ENCODE data around the gene ESRRA. TPM values are rescaled to one million over a fixed set of nuclear protein-coding genes. Genes with fewer than 3 reads are reported as not detected.

Gene ESRRA
- total RNA-seq, 1 donor, result 21.6 TPM

DNA sequence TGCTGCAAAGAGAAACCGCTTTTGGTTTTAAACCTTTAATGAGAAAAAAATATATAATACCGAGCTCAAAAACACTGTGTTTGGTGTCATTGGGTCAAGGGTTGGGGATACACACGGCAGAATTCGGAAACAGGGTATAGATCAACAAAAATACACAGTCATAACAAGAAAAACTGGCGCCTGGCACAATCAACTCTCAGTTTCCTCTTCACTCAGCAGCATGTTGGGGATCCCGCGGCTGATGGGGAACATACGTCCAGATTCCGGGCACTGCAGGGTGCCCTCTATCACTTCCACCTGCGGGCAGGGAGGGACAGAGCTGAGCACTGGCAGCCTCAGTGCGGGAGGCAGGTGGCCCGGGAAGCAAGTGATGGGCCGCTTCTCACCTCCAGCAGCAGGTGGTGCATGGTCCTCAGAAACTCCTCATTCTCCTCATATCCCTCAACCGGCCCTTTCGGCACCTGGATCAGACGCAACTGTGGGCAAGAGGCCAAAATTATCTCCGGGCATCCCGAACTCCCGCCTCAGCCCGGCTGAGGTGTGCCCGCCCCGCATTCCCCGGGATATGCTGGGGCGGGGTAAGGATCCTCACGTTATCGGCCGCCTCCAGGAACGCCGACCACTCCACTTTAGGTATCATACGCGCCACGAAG, 11.5 kb downstream of the ESRRA start:
- TF ChIP-seq, protein P1, sequence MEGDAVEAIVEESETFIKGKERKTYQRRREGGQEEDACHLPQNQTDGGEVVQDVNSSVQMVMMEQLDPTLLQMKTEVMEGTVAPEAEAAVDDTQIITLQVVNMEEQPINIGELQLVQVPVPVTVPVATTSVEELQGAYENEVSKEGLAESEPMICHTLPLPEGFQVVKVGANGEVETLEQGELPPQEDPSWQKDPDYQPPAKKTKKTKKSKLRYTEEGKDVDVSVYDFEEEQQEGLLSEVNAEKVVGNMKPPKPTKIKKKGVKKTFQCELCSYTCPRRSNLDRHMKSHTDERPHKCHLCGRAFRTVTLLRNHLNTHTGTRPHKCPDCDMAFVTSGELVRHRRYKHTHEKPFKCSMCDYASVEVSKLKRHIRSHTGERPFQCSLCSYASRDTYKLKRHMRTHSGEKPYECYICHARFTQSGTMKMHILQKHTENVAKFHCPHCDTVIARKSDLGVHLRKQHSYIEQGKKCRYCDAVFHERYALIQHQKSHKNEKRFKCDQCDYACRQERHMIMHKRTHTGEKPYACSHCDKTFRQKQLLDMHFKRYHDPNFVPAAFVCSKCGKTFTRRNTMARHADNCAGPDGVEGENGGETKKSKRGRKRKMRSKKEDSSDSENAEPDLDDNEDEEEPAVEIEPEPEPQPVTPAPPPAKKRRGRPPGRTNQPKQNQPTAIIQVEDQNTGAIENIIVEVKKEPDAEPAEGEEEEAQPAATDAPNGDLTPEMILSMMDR (IDR thresholded peaks at IDR 0.05; ENCODE audit: insufficient read depth, low read length), result no peak
- H3K4me3 ChIP-seq (ENCODE audit: low read depth, low read length), result peak overlapping the region; percentile 95
- DNase-seq (ENCODE audit: low read depth), result no peak

DNA sequence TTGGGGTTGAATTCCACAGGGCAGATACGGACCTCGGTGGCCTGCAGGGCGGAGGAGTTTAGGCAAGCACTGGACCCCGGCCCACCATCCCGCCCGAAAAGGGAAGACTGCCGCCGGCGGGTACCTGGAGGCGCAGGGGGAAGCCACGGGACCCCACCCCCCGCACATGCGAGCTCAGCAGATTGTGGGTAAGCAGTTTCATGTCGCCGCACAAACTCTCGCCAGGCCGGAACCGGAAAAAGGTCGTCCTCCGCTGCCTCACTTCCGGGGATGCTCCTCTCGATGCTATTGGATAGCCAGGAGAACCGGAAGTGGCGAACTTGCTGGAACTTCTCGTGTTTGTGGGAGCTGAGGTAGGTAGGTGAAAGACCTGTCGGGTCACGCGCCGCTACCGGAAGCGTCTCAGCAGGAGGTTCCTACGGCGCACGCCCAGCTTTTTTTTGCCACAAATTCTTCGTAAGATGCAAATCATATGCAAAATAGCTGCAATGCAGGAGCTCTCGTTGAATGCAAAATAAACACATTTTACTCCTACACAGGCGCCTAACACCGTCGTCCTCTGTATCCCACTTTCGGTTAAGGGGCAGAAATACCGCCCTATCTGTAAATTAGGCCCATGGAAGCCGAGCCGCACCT, 12.1 kb downstream of the ESRRA start, which contains the start of gene TRMT112:
TSS of gene TRMT112 (minus strand) at position 235 of the 636 bp plus-strand sequence. CDS start at position 202, 33 bp downstream.
- H3K4me3 ChIP-seq (ENCODE audit: low read depth, low read length), result peak within 1 kb of the TSS; percentile 95
- DNase-seq (ENCODE audit: low read depth), result peak; percentile 97
- TF ChIP-seq, protein P1 (IDR thresholded peaks at IDR 0.05; ENCODE audit: insufficient read depth, low read length), result no peak

DNA sequence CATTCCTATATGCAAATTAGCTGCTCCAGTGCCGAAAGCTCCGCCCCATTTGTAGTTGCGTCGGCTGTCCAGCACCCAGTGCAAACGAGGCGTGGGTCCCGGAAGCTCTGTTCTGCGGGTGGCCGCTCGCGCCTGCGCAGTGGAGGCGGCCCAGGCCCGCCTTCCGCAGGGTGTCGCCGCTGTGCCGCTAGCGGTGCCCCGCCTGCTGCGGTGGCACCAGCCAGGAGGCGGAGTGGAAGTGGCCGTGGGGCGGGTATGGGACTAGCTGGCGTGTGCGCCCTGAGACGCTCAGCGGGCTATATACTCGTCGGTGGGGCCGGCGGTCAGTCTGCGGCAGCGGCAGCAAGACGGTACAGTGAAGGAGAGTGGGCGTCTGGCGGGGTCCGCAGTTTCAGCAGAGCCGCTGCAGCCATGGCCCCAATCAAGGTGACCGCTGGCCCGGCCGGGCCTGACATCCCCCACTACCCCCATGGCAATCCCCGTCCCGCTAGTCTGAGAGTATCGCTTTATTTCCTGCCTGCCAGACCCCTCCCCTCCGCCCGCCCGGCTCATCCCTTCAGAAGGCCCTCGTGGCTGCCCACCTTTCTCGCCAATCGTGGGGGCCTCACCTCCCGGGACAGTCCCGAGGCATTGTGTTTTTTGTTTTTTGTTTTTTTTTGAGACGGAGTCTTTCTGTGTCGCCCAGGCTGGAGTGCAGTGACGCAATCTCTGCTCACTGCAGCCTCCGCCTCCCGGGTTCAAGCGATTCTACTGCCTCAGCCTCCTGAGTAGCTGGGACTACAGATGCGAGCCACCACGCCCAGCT, 12.8 kb downstream of the ESRRA start, which contains the start of gene PRDX5:
TSS of gene PRDX5 (plus strand) at position 161 of the 805 bp plus-strand sequence. CDS start at position 256, 95 bp downstream.
- H3K4me3 ChIP-seq (ENCODE audit: low read depth, low read length), result peak within 1 kb of the TSS; percentile 95
- TF ChIP-seq, protein P1 (IDR thresholded peaks at IDR 0.05; ENCODE audit: insufficient read depth, low read length), result peak; percentile 9
- peak; percentile 97 for DNase-seq (ENCODE audit: low read depth)

DNA sequence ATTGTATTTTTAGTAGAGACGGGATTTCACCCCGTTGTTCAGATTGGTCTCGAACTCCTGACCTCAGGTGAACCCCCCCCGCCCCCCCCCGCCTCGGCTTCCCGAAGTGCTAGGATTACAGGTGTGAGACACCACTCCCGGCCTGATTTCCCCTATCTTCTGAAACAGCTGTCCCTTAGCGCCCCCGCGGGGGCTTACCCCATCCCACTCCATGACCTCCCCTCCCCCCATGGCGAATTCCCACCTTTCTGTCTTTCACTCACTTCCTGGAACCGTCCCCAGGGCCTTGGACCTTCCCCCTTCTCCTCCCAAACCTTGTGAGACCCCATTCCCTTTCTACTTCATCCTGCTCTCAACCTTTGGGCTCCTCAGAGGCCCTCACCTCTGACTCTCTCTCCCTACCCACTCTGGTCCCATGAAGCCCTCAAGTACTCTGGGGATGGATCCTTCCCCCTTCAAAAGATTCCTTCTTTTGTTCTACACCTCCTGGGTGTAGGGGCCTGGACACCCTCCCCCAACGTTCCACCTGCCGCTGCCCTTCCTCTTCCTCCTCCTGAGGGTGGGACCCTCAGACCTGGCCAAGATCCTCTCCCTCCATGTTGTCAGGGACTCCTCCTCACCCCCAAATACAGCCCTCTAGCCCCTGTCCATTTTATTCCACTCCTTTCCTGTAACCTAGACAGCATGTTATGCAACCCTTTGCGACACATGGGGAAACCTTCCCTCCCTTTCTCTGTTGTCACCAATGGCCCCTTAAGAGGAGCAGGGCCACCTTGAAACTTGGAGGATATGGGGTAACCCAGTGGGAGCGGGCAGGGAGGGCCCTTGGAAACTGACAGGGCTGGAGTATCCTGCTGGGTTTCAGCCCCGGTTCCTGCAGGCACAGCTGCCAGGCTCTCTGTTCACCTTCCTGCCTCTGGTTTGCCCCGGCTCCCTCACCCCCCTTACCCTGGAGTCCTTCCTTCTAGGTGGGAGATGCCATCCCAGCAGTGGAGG, 13.7 kb downstream of the ESRRA start:
- no peak for DNase-seq (ENCODE audit: low read depth)
- TF ChIP-seq, protein P1 (IDR thresholded peaks at IDR 0.05; ENCODE audit: insufficient read depth, low read length), result no peak
- peak overlapping the region; percentile 95 for H3K4me3 ChIP-seq (ENCODE audit: low read depth, low read length)

DNA sequence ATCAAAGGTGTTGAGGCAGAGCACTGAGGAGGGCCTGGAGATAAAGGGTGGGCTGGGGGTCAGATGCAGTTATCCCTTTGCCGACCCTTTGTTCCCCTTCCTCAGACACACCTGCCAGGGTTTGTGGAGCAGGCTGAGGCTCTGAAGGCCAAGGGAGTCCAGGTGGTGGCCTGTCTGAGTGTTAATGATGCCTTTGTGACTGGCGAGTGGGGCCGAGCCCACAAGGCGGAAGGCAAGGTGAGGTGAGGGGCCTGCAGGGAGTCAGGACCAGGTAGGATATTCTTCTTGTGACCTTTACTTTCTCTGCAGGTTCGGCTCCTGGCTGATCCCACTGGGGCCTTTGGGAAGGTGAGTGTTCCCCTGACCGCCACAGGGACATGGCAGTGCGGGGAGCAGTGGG, 15.2 kb downstream of the ESRRA start:
- no peak overlapping the region for H3K4me3 ChIP-seq (ENCODE audit: low read depth, low read length)
- TF ChIP-seq, protein P1 (IDR thresholded peaks at IDR 0.05; ENCODE audit: insufficient read depth, low read length), result no peak
- no peak for DNase-seq (ENCODE audit: low read depth)

DNA sequence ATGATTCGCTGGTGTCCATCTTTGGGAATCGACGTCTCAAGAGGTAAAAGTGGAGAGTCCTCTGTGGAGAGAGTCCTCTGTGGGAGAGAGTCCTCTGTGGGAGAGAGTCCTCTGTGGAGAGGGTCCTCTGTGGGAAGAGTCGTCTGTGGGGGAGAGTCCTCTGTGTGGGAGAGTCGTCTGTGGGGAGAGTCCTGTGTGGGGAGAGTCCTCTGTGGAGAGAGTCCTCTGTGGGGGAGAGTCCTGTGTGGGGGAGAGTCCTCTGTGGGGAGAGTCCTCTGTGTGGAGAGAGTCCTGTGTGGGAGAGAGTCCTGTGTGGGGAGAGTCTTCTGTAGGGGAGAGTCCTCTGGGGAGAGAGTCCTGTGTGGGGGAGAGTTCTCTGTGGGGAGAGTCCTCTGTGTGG, 15.7 kb downstream of the ESRRA start:
- H3K4me3 ChIP-seq (ENCODE audit: low read depth, low read length), result no peak overlapping the region
- TF ChIP-seq, protein P1 (IDR thresholded peaks at IDR 0.05; ENCODE audit: insufficient read depth, low read length), result no peak
- no peak for DNase-seq (ENCODE audit: low read depth)

All from fibroblast of the aortic adventitia (primary cell).